KMS-11 (cell line): ENCODE measurements around the gene MLANA.
A peak's percentile ranks its signal among the peaks of the same experiment; 100 is the strongest.

Experiments
- H2AFZ ChIP-seq: fragments of 200-600 bp; sonication (generic); 2 replicates; pipeline ENCODE4 v1.6.1; 2016; ENCODE audit warnings: antibody characterized with exemption, mixed run types, low read depth
- H3K27ac ChIP-seq: fragments of 200-600 bp; sonication (generic); 2 replicates; pipeline ENCODE4 v1.6.1; 2016; ENCODE audit warnings: mild to moderate bottlenecking, mixed run types
- H3K27me3 ChIP-seq: fragments of 200-600 bp; sonication (generic); 2 replicates; pipeline ENCODE4 v1.6.1; 2017; ENCODE audit warnings: mild to moderate bottlenecking, low read depth, mixed run types, moderate library complexity; ENCODE audit not compliant: insufficient read depth
- H3K36me3 ChIP-seq: fragments of 200-600 bp; sonication (generic); 2 replicates; pipeline ENCODE4 v1.6.1; 2017; ENCODE audit warnings: mild to moderate bottlenecking, mixed run types; ENCODE audit not compliant: insufficient read depth
- H3K4me1 ChIP-seq: fragments of 200-600 bp; sonication (generic); 2 replicates; pipeline ENCODE4 v1.6.1; 2016; ENCODE audit warnings: mild to moderate bottlenecking, low read depth, mixed run types; ENCODE audit not compliant: poor library complexity, severe bottlenecking
- H3K4me2 ChIP-seq: fragments of 200-600 bp; sonication (generic); 2 replicates; pipeline ENCODE4 v1.7.0; 2016; ENCODE audit warnings: mild to moderate bottlenecking, mixed run types
- H3K4me3 ChIP-seq: fragments of 200-600 bp; sonication (generic); IDR thresholded peaks from 2 replicates; pipeline ENCODE4 v1.6.1; 2017; ENCODE audit warnings: low read depth, low read length, mixed read lengths; ENCODE audit not compliant: insufficient read depth
- H3K79me2 ChIP-seq: fragments of 200-600 bp; sonication (generic); 2 replicates; pipeline ENCODE4 v1.6.1; 2016; ENCODE audit warnings: low read depth, mixed run types; ENCODE audit not compliant: insufficient read depth
- H3K9ac ChIP-seq: fragments of 200-600 bp; sonication (generic); 2 replicates; pipeline ENCODE4 v1.6.1; 2016; ENCODE audit warnings: mild to moderate bottlenecking, mixed run types
- H4K20me1 ChIP-seq: fragments of 200-600 bp; sonication (generic); 2 replicates; pipeline ENCODE4 v1.6.1; 2016; ENCODE audit warnings: mild to moderate bottlenecking, mixed run types; ENCODE audit not compliant: insufficient read depth
- TF ChIP-seq, protein P1 (sequence below): fragments of 200-600 bp; sonication (generic); conservative IDR thresholded peaks from 2 replicates; pipeline ENCODE4 v1.6.1; 2017; ENCODE audit warnings: low read depth, mild to moderate bottlenecking, antibody characterized with exemption, low read length, moderate library complexity, mixed read lengths

MLANA gene

DNA sequence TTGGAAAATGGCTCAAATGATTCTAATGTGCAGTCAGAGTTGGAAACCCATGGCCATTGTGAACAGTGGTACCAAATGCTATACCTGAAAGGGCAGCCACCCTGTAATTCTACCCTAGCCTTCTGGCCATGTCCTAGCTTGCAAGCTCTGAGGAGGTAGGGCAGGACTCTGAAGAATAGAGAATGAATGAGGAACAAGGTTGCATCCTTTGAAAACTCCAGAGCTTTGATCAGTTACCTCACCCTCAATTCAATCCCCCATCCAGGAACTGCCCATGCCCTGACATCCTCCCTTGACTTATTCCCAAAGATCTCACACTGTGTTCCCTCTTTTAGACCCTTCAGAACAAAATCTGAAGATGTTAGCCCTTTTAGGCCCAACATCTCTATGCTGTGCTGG lies 40.0 kb upstream of the MLANA start:
- H3K9ac ChIP-seq: no peak overlapping the region
- H3K4me3 ChIP-seq: no peak overlapping the region
- no peak overlapping the region for H2AFZ ChIP-seq
- H3K79me2 ChIP-seq: no peaks in the 10 kb centered on the region
- H3K4me2 ChIP-seq: no peak overlapping the region; the same call in 1 of the 2 replicates
- no peaks in the 10 kb centered on the region for H3K27me3 ChIP-seq
- no peaks in the 10 kb centered on the region for H4K20me1 ChIP-seq
- no peak overlapping the region for H3K27ac ChIP-seq
- TF ChIP-seq, protein P1, sequence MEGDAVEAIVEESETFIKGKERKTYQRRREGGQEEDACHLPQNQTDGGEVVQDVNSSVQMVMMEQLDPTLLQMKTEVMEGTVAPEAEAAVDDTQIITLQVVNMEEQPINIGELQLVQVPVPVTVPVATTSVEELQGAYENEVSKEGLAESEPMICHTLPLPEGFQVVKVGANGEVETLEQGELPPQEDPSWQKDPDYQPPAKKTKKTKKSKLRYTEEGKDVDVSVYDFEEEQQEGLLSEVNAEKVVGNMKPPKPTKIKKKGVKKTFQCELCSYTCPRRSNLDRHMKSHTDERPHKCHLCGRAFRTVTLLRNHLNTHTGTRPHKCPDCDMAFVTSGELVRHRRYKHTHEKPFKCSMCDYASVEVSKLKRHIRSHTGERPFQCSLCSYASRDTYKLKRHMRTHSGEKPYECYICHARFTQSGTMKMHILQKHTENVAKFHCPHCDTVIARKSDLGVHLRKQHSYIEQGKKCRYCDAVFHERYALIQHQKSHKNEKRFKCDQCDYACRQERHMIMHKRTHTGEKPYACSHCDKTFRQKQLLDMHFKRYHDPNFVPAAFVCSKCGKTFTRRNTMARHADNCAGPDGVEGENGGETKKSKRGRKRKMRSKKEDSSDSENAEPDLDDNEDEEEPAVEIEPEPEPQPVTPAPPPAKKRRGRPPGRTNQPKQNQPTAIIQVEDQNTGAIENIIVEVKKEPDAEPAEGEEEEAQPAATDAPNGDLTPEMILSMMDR: no peak
- peaks cover 35% of the 10 kb centered on the region for H3K4me1 ChIP-seq
- H3K36me3 ChIP-seq: no peaks in the 10 kb centered on the region

GRCh38 chr9:5851445-5851844 lies 39.2 kb upstream of the MLANA start:
- Histone ChIP-seq H3K36me3 (no peaks in the 10 kb centered on the region), H3K79me2 (no peaks in the 10 kb centered on the region), H3K4me3 (no peak overlapping the region), H3K4me1 (peaks cover 27% of the 10 kb centered on the region), H3K27me3 (no peaks in the 10 kb centered on the region), H4K20me1 (no peaks in the 10 kb centered on the region), H3K9ac (no peak overlapping the region), H3K4me2 (peak overlapping the region; percentile 21; the same call in 1 of the 2 replicates), H3K27ac (no peak overlapping the region), H2AFZ (no peak overlapping the region)
- TF ChIP-seq, protein P1: no peak

DNA sequence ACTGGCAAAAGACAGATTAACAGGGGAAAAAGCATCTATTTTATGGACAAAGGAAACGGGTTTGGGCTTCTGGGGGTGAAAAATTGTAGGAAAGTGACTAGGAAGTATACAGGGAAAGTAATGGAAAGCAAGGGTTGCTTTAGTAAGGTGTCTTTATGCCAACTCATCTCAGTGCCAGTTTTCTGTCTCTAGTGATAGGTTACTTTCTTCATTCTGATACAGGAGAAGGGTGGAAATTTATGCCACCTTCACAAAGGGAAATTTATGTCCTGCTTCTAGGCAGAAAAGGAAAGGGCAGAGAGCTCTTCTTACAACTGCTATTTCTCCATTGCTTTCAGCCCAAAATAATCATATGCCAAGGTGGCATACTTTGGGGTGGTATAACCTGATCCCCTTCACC lies 37.7 kb upstream of the MLANA start:
- Histone ChIP-seq H2AFZ (no peak overlapping the region), H3K27ac (no peak overlapping the region), H3K79me2 (no peaks in the 10 kb centered on the region), H4K20me1 (no peaks in the 10 kb centered on the region), H3K36me3 (no peaks in the 10 kb centered on the region), H3K9ac (no peak overlapping the region), H3K4me2 (no peak overlapping the region), H3K27me3 (no peaks in the 10 kb centered on the region), H3K4me1 (peaks cover 24% of the 10 kb centered on the region), H3K4me3 (no peak overlapping the region)
- TF ChIP-seq, protein P1: no peak

DNA sequence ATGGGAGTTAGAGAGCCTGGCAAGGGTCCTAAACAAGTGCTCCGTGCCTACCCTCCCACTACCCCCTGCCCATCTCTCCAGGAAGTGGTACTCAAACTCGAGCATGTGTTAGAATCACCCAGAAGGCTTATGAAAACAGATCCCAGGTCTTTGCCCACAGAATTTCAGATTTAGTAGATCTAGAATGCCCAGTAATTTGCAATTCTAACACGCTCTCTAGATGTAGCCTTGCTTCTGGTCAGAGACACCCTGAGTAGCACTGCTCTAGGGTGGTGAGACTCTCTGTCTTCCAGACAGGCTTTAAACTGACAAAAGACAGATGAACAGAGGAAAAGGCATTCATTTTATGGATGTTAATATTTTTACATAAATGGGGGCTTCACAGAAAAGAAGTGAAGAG lies 37.1 kb upstream of the MLANA start:
- Histone ChIP-seq H3K4me3 (no peak overlapping the region), H3K79me2 (no peaks in the 10 kb centered on the region), H3K9ac (no peak overlapping the region), H3K27me3 (no peaks in the 10 kb centered on the region), H3K4me2 (no peak overlapping the region), H3K4me1 (peaks cover 21% of the 10 kb centered on the region), H3K36me3 (no peaks in the 10 kb centered on the region), H3K27ac (no peak overlapping the region), H4K20me1 (no peaks in the 10 kb centered on the region), H2AFZ (no peak overlapping the region)
- TF ChIP-seq, protein P1: no peak
